Osteocyte (in vitro differentiated cells): Measurements from ENCODE around the gene PHLPP1. TPM values are rescaled to one million over a fixed set of nuclear protein-coding genes. Genes with fewer than 3 reads are reported as not detected.
A peak's percentile ranks its signal among the peaks of the same experiment; 100 is the strongest.

ENCODE experiments used
- DNase-seq: peaks from one replicate; pipeline ENCODE4 v3.0.0; 2021; ENCODE audit warnings: mixed read lengths; ENCODE audit not compliant: unreplicated experiment; ENCODE audit errors: extremely low spot score
- H3K27ac Mint-ChIP-seq: one replicate; pipeline ENCODE4 v1.8.0; 2021; ENCODE audit warnings: mild to moderate bottlenecking, mixed read lengths; ENCODE audit not compliant: unreplicated experiment
- H3K27me3 Mint-ChIP-seq: one replicate; pipeline ENCODE4 v1.8.0; 2021; ENCODE audit warnings: mixed read lengths; ENCODE audit not compliant: unreplicated experiment
- H3K36me3 Mint-ChIP-seq: one replicate; pipeline ENCODE4 v1.8.0; 2021; ENCODE audit warnings: mixed read lengths; ENCODE audit not compliant: unreplicated experiment
- H3K4me1 Mint-ChIP-seq: one replicate; pipeline ENCODE4 v1.8.0; 2021; ENCODE audit warnings: mixed read lengths; ENCODE audit not compliant: unreplicated experiment
- H3K4me3 Mint-ChIP-seq: one replicate; pipeline ENCODE4 v1.8.0; 2021; ENCODE audit warnings: mild to moderate bottlenecking, moderate library complexity, mixed read lengths; ENCODE audit not compliant: unreplicated experiment
- H3K9me3 Mint-ChIP-seq: one replicate; pipeline ENCODE4 v1.8.0; 2021; ENCODE audit warnings: mixed read lengths; ENCODE audit not compliant: unreplicated experiment
- CTCF ChIP-seq: fragments of 200-600 bp; sonication (generic); IDR thresholded peaks from 2 replicates; pipeline ENCODE4 v1.5.0; 2021; ENCODE audit warnings: antibody characterized with exemption, mild to moderate bottlenecking, moderate library complexity
- total RNA-seq: library from RNA; stranded (reverse); gene quantifications from 2 replicates; pipeline ENCODE4 v1.2.1, GENCODE V29; 2021

Gene PHLPP1
- total RNA-seq, 1 donor from 2014 or later: 19.6 TPM

GRCh38 chr18:62825382-62825781 lies 110.0 kb downstream of the PHLPP1 start:
- H3K27me3 Mint-ChIP-seq: no peaks in the 10 kb centered on the region
- no peaks in the 10 kb centered on the region for H3K9me3 Mint-ChIP-seq
- H3K4me1 Mint-ChIP-seq: peaks cover 48% of the 10 kb centered on the region
- TF ChIP-seq CTCF: no peak
- H3K27ac Mint-ChIP-seq: no peak overlapping the region
- H3K4me3 Mint-ChIP-seq: no peak overlapping the region
- peaks cover under 1% of the 10 kb centered on the region for H3K36me3 Mint-ChIP-seq
- no peak for DNase-seq

GRCh38 chr18:62827397-62827796 lies 112.1 kb downstream of the PHLPP1 start:
- Mint-ChIP-seq H3K36me3 (peaks cover 6% of the 10 kb centered on the region), H3K4me1 (peaks cover 58% of the 10 kb centered on the region), H3K27ac (peak overlapping the region; percentile 86), H3K9me3 (no peaks in the 10 kb centered on the region), H3K4me3 (peak overlapping the region; percentile 58), H3K27me3 (no peaks in the 10 kb centered on the region)
- no peak for DNase-seq
- TF ChIP-seq CTCF: no peak

- Mint-ChIP-seq H3K36me3 (peaks cover 6% of the 10 kb centered on the region), H3K9me3 (no peaks in the 10 kb centered on the region), H3K4me3 (no peak overlapping the region), H3K27ac (peak overlapping the region; percentile 86), H3K27me3 (no peaks in the 10 kb centered on the region), H3K4me1 (peaks cover 59% of the 10 kb centered on the region)
- TF ChIP-seq CTCF: no peak
- DNase-seq: no peak
Measured at GRCh38 chr18:62828091-62828640, 112.8 kb downstream of the PHLPP1 start.

- no peak for DNase-seq
- Mint-ChIP-seq H3K4me3 (no peak overlapping the region), H3K27ac (peak overlapping the region; percentile 39), H3K4me1 (peaks cover 64% of the 10 kb centered on the region), H3K36me3 (peaks cover 6% of the 10 kb centered on the region), H3K27me3 (no peaks in the 10 kb centered on the region), H3K9me3 (no peaks in the 10 kb centered on the region)
- TF ChIP-seq CTCF: no peak
Measured at GRCh38 chr18:62828852-62829251, 113.5 kb downstream of the PHLPP1 start.

DNA sequence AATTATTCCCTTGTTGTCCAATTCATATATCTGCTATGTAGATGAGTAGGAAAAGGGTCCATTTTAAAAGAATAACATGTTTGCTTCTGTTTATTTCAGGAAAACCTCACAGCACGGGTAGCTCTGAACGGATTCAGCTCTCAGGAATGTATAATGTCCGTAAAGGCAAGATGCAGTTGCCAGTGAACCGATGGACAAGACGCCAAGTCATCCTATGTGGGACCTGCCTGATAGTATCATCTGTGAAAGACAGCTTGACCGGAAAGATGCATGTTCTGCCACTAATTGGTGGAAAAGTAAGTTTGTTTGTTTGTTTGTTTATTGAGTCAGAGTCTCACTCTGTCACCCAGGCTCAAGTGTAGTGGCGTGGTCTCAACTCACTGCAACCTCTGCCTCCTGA lies 114.6 kb downstream of the PHLPP1 start:
- H3K27ac Mint-ChIP-seq: no peak overlapping the region
- peaks cover 6% of the 10 kb centered on the region for H3K36me3 Mint-ChIP-seq
- no peaks in the 10 kb centered on the region for H3K27me3 Mint-ChIP-seq
- peaks cover 62% of the 10 kb centered on the region for H3K4me1 Mint-ChIP-seq
- no peak overlapping the region for H3K4me3 Mint-ChIP-seq
- DNase-seq: no peak
- H3K9me3 Mint-ChIP-seq: no peaks in the 10 kb centered on the region
- no peak for TF ChIP-seq CTCF
